ENCODE data around the gene LARP1B. TPM values are rescaled to one million over a fixed set of nuclear protein-coding genes. Genes with fewer than 3 reads are reported as not detected.

The LARP1B gene
- total and polyA plus RNA-seq, 9 of the 15 experiments (the other 6 are each of a cell fraction or from before 2014, with no cell fraction given): 19.2 to 59.7 (median 37.9) TPM

DNA sequence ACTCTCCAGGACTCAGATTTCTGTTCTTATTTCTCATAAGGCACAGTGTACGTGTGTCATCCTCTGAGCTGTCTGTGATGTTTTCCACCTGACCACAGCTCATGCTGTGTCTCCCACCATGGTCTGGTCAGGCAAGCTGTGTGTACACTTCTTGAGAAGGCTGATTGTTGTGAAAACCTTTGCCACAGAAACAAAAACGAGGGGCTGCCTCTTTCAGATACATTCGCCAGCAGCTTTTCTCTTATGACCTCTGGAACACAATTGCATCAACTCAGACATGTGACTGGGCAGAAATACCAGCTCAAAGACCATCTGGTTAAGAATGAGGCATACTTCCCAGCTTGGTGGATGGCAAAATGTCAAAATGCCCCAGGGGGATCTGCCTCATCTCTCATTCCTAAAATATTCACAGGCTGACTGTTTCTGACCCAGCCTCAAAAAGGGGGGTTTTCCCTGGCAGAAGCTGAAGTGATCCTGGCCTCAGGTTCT is 180.4 kb downstream of the LARP1B start:
- no peaks in the 10 kb centered on the region for H3K36me3 ChIP-seq (ENCODE audit: control insufficient read depth, insufficient read depth, low read length)
- DNase-seq (ENCODE audit: extremely low read depth in 1 of 4, low spot score in 3 of 4) (no peak), ATAC-seq (peak; percentile 30; the same call in 2 of the 3 replicates), FAIRE-seq (no peak)
- ChIA-PET CTCF (ENCODE audit: low intra/inter-chr PET ratio) (no interaction called here), POLR2A (interaction anchor here (0.8 kb wide), 1 partner anchor 31 kb away, joined by 3 read pairs; no protein-coding TSS in a partner anchor)
- no peaks in the 10 kb centered on the region; a peak in 1 of 5 replicates for H3K27me3 ChIP-seq (ENCODE audit: control insufficient read depth in 2 of 2, insufficient read depth in 2 of 2, low read length in 2 of 2)
- intact Hi-C loops (cut with micrococcal nuclease): no loop called here
- H4K20me1 ChIP-seq (replicated peaks; ENCODE audit: control insufficient read depth, insufficient read depth, low read length): no peaks in the 10 kb centered on the region
- no peaks in the 10 kb centered on the region for H3K79me2 ChIP-seq (ENCODE audit: control insufficient read depth, insufficient read depth, low read length)
- BruUV-seq (replicated peaks): no TSS peak
- no peaks in the 10 kb centered on the region for H3K9me1 ChIP-seq (ENCODE audit: control insufficient read depth, insufficient read depth, low read length)
- WGBS (ENCODE audit: insufficient coverage, low coverage, missing lambda C conversion rate): 14% methylated on average over 3 of the region's 3 CpGs
- no peaks in the 10 kb centered on the region for H3K9me3 ChIP-seq (replicated peaks; ENCODE audit: control insufficient read depth, insufficient read depth, low read depth, low read length)
- H3K27ac ChIP-seq (ENCODE audit: extremely low read depth, low read depth, low read length): no peak overlapping the region
- no peaks in the 10 kb centered on the region; a peak in 1 of 5 replicates for H3K4me1 ChIP-seq (replicated peaks in 1 of 2; ENCODE audit: control insufficient read depth in 2 of 2, insufficient read depth in 2 of 2, low read length in 2 of 2)
- TF ChIP-seq ZNF134 (CRISPR knock-in tag; conservative IDR thresholded peaks at IDR 0.05) (no peak), SNRNP70 (optimal IDR thresholded peaks at IDR 0.05; ENCODE audit: low read depth, low read length) (no peak), PHF20 (IDR thresholded peaks at IDR 0.05; ENCODE audit: partially characterized antibody) (no peak), ZNF79 (CRISPR knock-in tag; IDR thresholded peaks at IDR 0.05; ENCODE audit: low read depth) (no peak), DNMT1 (IDR thresholded peaks at IDR 0.05) (no peak), POLR2B (IDR thresholded peaks at IDR 0.05; ENCODE audit: low read depth, partially characterized antibody) (no peak), FOXK2 (conservative IDR thresholded peaks at IDR 0.05 in 1 of 2, IDR thresholded peaks at IDR 0.05 in 1 of 2; ENCODE audit: low read depth in 2 of 2) (no peak)
- TF ChIP-seq, protein P1, sequence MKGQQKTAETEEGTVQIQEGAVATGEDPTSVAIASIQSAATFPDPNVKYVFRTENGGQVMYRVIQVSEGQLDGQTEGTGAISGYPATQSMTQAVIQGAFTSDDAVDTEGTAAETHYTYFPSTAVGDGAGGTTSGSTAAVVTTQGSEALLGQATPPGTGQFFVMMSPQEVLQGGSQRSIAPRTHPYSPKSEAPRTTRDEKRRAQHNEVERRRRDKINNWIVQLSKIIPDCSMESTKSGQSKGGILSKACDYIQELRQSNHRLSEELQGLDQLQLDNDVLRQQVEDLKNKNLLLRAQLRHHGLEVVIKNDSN (CRISPR knock-in tag; IDR thresholded peaks at IDR 0.05): no peak
- H3K9ac ChIP-seq (ENCODE audit: insufficient read depth in 1 of 2, low read depth in 2 of 2, low read length in 2 of 2): no peak overlapping the region
- H3K4me2 ChIP-seq (ENCODE audit: insufficient read depth, low read length): no peak overlapping the region
- in situ Hi-C loops (cut with MboI): no loop called here
- H3K4me3 ChIP-seq: no peak overlapping the region
- H2AFZ ChIP-seq (ENCODE audit: low read depth, low read length): no peak overlapping the region
